Mesothelial cell of epicardium (in vitro differentiated cells): ENCODE data around the gene NPR2. TPM values are rescaled to one million over a fixed set of nuclear protein-coding genes. Genes with fewer than 3 reads are reported as not detected.

Experiments
- DNase-seq, 2 experiments: peaks; one replicate each; pipeline ENCODE4 v3.0.0; 2021; ENCODE audit warnings: low spot score in 2 of 2; ENCODE audit not compliant: unreplicated experiment in 2 of 2
- H3K27ac Mint-ChIP-seq: 2 replicates; pipeline ENCODE4 v1.8.0; 2021; ENCODE audit warnings: mixed read lengths
- H3K27me3 Mint-ChIP-seq: 2 replicates; pipeline ENCODE4 v1.8.0; 2021; ENCODE audit warnings: low read depth, mixed read lengths
- H3K36me3 Mint-ChIP-seq: 2 replicates; pipeline ENCODE4 v1.8.0; 2021; ENCODE audit warnings: mixed read lengths
- H3K4me1 Mint-ChIP-seq: 2 replicates; pipeline ENCODE4 v1.8.0; 2021; ENCODE audit warnings: mixed read lengths
- H3K4me3 Mint-ChIP-seq: 2 replicates; pipeline ENCODE4 v1.8.0; 2021; ENCODE audit warnings: mild to moderate bottlenecking, moderate library complexity, mixed read lengths
- H3K9me3 Mint-ChIP-seq: 2 replicates; pipeline ENCODE4 v1.8.0; 2021; ENCODE audit warnings: mixed read lengths
- CTCF ChIP-seq: fragments of 200-600 bp; sonication (generic); IDR thresholded peaks from one replicate; pipeline ENCODE4 v1.5.0; 2021; ENCODE audit warnings: antibody characterized with exemption; ENCODE audit not compliant: unreplicated experiment
- total RNA-seq: library from RNA; stranded (reverse); gene quantifications from 3 replicates; pipeline ENCODE4 v1.2.1, GENCODE V29; 2021

The NPR2 gene
- total RNA-seq, 1 donor from 2014 or later = 30.6 TPM

GRCh38 chr9:35774907-35775635 is 16.3 kb upstream of the NPR2 start:
- Mint-ChIP-seq H3K36me3 (peaks cover under 1% of the 10 kb centered on the region), H3K27me3 (peaks cover under 1% of the 10 kb centered on the region), H3K27ac (no peak overlapping the region), H3K4me3 (no peak overlapping the region), H3K9me3 (no peaks in the 10 kb centered on the region), H3K4me1 (peaks cover 8% of the 10 kb centered on the region)
- no peak for TF ChIP-seq CTCF
- DNase-seq = no peak

- peaks cover 2% of the 10 kb centered on the region for H3K27me3 Mint-ChIP-seq
- H3K27ac Mint-ChIP-seq = peak overlapping the region; percentile 47
- no peak for TF ChIP-seq CTCF
- H3K9me3 Mint-ChIP-seq = no peaks in the 10 kb centered on the region
- no peak overlapping the region for H3K4me3 Mint-ChIP-seq
- peaks cover 8% of the 10 kb centered on the region for H3K4me1 Mint-ChIP-seq
- H3K36me3 Mint-ChIP-seq = peaks cover 6% of the 10 kb centered on the region
- DNase-seq = no peak
These were observed 15.4 kb upstream of the NPR2 start for GRCh38 chr9:35776018-35776417.

GRCh38 chr9:35778496-35778895 is 12.9 kb upstream of the NPR2 start:
- Mint-ChIP-seq H3K27me3 (peaks cover 2% of the 10 kb centered on the region), H3K27ac (no peak overlapping the region), H3K4me3 (no peak overlapping the region), H3K4me1 (peaks cover 8% of the 10 kb centered on the region), H3K36me3 (peaks cover 9% of the 10 kb centered on the region), H3K9me3 (peaks cover 3% of the 10 kb centered on the region)
- TF ChIP-seq CTCF = no peak
- DNase-seq = no peak

- Mint-ChIP-seq H3K9me3 (peaks cover 7% of the 10 kb centered on the region), H3K4me3 (no peak overlapping the region), H3K4me1 (peaks cover 1% of the 10 kb centered on the region), H3K36me3 (peaks cover 14% of the 10 kb centered on the region), H3K27me3 (peaks cover 2% of the 10 kb centered on the region), H3K27ac (no peak overlapping the region)
- no peak for DNase-seq
- no peak for TF ChIP-seq CTCF
These were observed 10.3 kb upstream of the NPR2 start for GRCh38 chr9:35781066-35781465.

- H3K36me3 Mint-ChIP-seq = peaks cover 17% of the 10 kb centered on the region
- no peak for TF ChIP-seq CTCF
- no peaks in the 10 kb centered on the region for H3K4me1 Mint-ChIP-seq
- no peak overlapping the region for H3K27ac Mint-ChIP-seq
- H3K27me3 Mint-ChIP-seq = peaks cover 2% of the 10 kb centered on the region
- no peak overlapping the region for H3K4me3 Mint-ChIP-seq
- no peak for DNase-seq
- peaks cover 7% of the 10 kb centered on the region for H3K9me3 Mint-ChIP-seq
These were observed 8.0 kb upstream of the NPR2 start for GRCh38 chr9:35783418-35783817.
